Ascending aorta (tissue), 2 donors: ENCODE results near the gene OTOL1. TPM values are rescaled to one million over a fixed set of nuclear protein-coding genes. Genes with fewer than 3 reads are reported as not detected.

Source experiments
- DNase-seq, 2 donors: peaks; one replicate each; pipeline ENCODE4 v3.0.0-alpha.2; 2019; ENCODE audit warnings: low spot score in 2 of 2
- H3K27ac ChIP-seq, 2 donors: fragments of 200-600 bp; sonication (generic); one replicate each; pipeline ENCODE4 v1.5.1; 2016 to 2017; ENCODE audit warnings: mild to moderate bottlenecking in 1 of 2
- H3K27me3 ChIP-seq: fragments of 200-600 bp; sonication (generic); one replicate; pipeline ENCODE4 v1.5.1; 2017
- H3K36me3 ChIP-seq, 2 donors: fragments of 200-600 bp; sonication (generic); one replicate each; pipeline ENCODE4 v1.5.1; 2016
- H3K4me1 ChIP-seq, 2 donors: fragments of 200-600 bp; sonication (generic); one replicate each; pipeline ENCODE4 v1.5.1; 2016 to 2017; ENCODE audit warnings: mild to moderate bottlenecking in 1 of 2
- H3K4me3 ChIP-seq, 2 donors: fragments of 200-600 bp; sonication (generic); one replicate each; pipeline ENCODE4 v1.5.1; 2016 to 2017; ENCODE audit warnings: mild to moderate bottlenecking in 1 of 2
- H3K9me3 ChIP-seq, 2 donors: fragments of 200-600 bp; sonication (generic); one replicate each; pipeline ENCODE4 v1.5.1; 2016
- intact Hi-C: fragments of 100-400 bp; cut with DNase I; formaldehyde crosslinking; loops from one replicate; pipeline ENCODE4 v1.15.1; 2023
- total RNA-seq: library from RNA; depleted of rRNA; stranded (reverse); fragments of >200 nt; gene quantifications from one replicate; pipeline ENCODE4 v1.1.0, GENCODE V29; 2016
- TF ChIP-seq, protein P1 (sequence below), 3 experiments: fragments of 200-600 bp in 2 of 3; fragments of 450-650 bp in 1 of 3; sonication (generic) in 2 of 3; IDR thresholded peaks; one replicate each; pipeline ENCODE4 v1.5.1; 2016 to 2019; ENCODE audit warnings: antibody characterized with exemption in 3 of 3, mild to moderate bottlenecking in 1 of 3, moderate library complexity in 1 of 3

Gene OTOL1
- total RNA-seq, 1 donor from 2014 or later = not detected

DNA sequence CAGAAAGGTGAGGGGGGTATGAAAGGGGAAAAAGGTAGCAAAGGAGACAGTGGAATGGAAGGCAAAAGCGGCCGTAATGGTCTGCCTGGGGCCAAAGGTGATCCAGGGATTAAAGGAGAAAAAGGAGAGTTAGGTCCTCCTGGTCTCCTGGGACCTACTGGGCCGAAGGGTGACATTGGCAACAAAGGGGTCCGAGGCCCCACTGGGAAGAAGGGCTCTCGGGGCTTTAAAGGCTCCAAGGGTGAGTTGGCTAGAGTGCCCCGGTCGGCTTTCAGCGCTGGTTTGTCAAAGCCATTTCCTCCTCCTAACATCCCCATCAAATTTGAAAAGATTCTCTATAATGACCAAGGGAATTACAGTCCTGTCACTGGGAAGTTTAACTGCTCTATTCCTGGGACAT, 6.7 kb downstream of the OTOL1 start:
- Histone ChIP-seq H3K4me3 (no peak overlapping the region), H3K4me1 (no peaks in the 10 kb centered on the region), H3K27ac (no peak overlapping the region), H3K9me3 (no peaks in the 10 kb centered on the region), H3K36me3 (no peaks in the 10 kb centered on the region), H3K27me3 (no peaks in the 10 kb centered on the region)
- intact Hi-C loops = no loop called here
- TF ChIP-seq, protein P1, sequence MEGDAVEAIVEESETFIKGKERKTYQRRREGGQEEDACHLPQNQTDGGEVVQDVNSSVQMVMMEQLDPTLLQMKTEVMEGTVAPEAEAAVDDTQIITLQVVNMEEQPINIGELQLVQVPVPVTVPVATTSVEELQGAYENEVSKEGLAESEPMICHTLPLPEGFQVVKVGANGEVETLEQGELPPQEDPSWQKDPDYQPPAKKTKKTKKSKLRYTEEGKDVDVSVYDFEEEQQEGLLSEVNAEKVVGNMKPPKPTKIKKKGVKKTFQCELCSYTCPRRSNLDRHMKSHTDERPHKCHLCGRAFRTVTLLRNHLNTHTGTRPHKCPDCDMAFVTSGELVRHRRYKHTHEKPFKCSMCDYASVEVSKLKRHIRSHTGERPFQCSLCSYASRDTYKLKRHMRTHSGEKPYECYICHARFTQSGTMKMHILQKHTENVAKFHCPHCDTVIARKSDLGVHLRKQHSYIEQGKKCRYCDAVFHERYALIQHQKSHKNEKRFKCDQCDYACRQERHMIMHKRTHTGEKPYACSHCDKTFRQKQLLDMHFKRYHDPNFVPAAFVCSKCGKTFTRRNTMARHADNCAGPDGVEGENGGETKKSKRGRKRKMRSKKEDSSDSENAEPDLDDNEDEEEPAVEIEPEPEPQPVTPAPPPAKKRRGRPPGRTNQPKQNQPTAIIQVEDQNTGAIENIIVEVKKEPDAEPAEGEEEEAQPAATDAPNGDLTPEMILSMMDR (IDR thresholded peaks at IDR 0.05) = no peak
- no peak for DNase-seq

- TF ChIP-seq, protein P1 (IDR thresholded peaks at IDR 0.05) = no peak
- no peaks in the 10 kb centered on the region for H3K27me3 ChIP-seq
- H3K36me3 ChIP-seq = no peaks in the 10 kb centered on the region
- no peaks in the 10 kb centered on the region for H3K9me3 ChIP-seq
- no peaks in the 10 kb centered on the region for H3K4me1 ChIP-seq
- H3K27ac ChIP-seq = no peak overlapping the region
- intact Hi-C loops = no loop called here
- H3K4me3 ChIP-seq = no peak overlapping the region
- DNase-seq = no peak
Observed at GRCh38 chr3:161508852-161509477, 12.4 kb downstream of the OTOL1 start.

DNA sequence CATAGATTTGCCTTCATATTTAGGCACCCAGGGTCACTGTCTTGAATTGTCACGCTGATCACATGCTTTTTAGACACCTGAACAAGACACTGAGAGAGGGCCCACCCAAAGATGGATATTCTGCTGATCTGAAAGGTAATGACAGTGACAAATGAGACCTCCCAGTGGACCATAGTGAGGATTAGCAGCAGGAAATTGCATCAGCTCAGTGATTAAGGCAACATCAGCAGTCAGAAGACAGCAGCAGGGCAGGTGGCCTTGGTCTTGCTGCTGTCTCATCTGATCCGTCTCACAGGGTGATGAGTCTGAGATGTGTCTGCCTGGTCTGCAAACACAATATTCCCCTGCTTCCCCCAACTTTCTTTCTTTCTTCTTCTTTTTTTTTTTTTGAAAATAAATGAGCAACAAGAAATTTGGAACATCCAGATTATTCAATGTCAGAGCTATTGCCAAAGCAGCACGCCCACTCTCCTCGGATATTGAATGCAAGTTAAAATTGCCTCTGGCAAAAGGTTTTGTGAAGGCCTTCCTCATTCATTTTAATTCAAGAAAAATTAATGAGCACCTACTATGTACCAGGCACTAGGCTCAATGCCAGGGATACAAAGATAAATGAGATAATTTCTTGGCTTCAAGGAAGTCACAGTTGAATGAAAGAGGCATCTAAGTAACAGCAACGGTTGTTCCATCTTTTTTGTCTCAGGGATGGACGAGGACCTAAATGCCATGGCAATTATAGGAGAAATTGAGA, 14.1 kb downstream of the OTOL1 start:
- Histone ChIP-seq H3K36me3 (no peaks in the 10 kb centered on the region), H3K27ac (no peak overlapping the region), H3K4me1 (no peaks in the 10 kb centered on the region), H3K4me3 (no peak overlapping the region), H3K9me3 (no peaks in the 10 kb centered on the region), H3K27me3 (no peaks in the 10 kb centered on the region)
- TF ChIP-seq, protein P1 (IDR thresholded peaks at IDR 0.05) = no peak
- DNase-seq = no peak
- intact Hi-C loops = no loop called here

- Histone ChIP-seq H3K4me1 (no peaks in the 10 kb centered on the region), H3K9me3 (no peaks in the 10 kb centered on the region), H3K4me3 (no peak overlapping the region), H3K27ac (no peak overlapping the region), H3K27me3 (no peaks in the 10 kb centered on the region), H3K36me3 (no peaks in the 10 kb centered on the region)
- TF ChIP-seq, protein P1 (IDR thresholded peaks at IDR 0.05) = no peak
- intact Hi-C loops = no loop called here
- no peak for DNase-seq
Observed at GRCh38 chr3:161523916-161524315, 27.3 kb downstream of the OTOL1 start.

DNA sequence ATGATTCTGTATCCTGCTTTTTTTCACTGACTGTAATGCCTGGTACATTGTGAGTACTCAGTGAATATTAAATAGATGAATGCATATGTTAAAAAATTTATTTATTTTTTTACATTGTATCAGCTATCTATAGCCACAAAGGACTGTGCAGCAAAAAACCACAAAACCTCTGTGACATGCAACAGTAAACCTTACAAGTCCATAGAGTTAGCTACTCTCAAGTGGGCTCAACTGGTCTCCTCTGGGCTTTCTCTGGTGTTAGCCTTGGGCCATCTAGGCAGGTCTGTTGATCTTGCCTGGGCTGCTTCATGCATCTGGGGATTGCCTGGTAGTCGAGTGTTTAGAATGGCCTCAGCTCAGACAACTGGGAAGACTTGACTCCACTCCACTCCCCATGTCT, 35.3 kb downstream of the OTOL1 start:
- H3K4me1 ChIP-seq = no peaks in the 10 kb centered on the region
- no peak overlapping the region for H3K27ac ChIP-seq
- TF ChIP-seq, protein P1 (IDR thresholded peaks at IDR 0.05) = no peak
- H3K27me3 ChIP-seq = no peaks in the 10 kb centered on the region
- H3K36me3 ChIP-seq = no peaks in the 10 kb centered on the region
- no peak overlapping the region for H3K4me3 ChIP-seq
- intact Hi-C loops = no loop called here
- no peaks in the 10 kb centered on the region for H3K9me3 ChIP-seq
- no peak for DNase-seq
